ENCODE data around the gene MAP4K5. TPM values are rescaled to one million over a fixed set of nuclear protein-coding genes. Genes with fewer than 3 reads are reported as not detected.

MAP4K5 gene
- total RNA-seq, 1 donor from 2014 or later: 123 TPM

DNA sequence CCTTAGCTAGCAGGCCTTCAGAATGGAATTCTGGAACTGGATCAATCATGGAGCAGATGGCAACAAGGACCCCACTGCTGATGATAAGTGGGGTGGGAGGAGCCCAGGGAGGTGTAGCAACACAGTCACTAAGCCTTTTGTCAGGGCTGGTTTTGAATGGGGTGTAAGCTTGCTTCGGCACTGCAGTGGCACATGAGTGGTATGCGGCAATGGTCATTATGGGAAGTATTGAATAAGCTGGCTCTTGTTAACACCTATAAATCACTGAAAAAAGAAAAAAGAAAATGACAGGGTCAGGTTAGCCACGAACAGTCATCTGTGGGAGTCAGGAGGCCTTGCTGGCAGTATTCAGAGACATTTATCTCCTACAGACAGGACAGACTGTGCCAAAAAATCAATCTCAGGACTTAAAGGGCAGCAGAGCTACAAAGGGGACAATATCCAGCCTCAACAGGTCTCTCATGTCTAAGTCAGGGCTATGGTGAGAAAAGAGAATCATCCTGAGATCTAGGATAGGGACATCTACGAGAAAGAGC lies 154.8 kb downstream of the MAP4K5 start:
- H3K4me1 Mint-ChIP-seq (ENCODE audit: unreplicated experiment): peaks cover 6% of the 10 kb centered on the region

DNA sequence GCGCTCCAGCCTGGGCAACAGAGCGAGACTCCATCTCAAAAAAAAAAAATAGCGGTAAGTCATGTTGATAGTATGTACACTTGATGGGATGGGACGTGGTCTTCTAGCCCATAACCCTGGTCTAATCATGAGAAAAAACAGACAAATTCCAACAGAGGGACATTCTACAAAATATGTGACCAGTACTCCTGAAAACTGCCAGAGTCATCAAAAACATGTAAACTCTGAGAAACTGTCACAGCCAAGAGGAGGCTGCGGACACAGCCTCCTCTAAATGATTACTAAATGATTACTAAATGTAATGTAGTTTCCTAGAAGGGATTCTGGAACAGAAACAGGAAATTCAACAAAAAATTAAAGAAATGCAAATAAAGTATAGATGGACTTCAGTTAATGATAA lies 156.6 kb downstream of the MAP4K5 start:
- Mint-ChIP-seq H3K9me3 (ENCODE audit: unreplicated experiment) (no peaks in the 10 kb centered on the region), H3K27ac (ENCODE audit: unreplicated experiment) (no peak overlapping the region), H3K4me3 (ENCODE audit: unreplicated experiment) (no peak overlapping the region), H3K4me1 (ENCODE audit: unreplicated experiment) (peaks cover 6% of the 10 kb centered on the region), H3K27me3 (ENCODE audit: unreplicated experiment) (no peaks in the 10 kb centered on the region), H3K36me3 (ENCODE audit: unreplicated experiment) (peaks cover 6% of the 10 kb centered on the region)
- TF ChIP-seq, protein P1, sequence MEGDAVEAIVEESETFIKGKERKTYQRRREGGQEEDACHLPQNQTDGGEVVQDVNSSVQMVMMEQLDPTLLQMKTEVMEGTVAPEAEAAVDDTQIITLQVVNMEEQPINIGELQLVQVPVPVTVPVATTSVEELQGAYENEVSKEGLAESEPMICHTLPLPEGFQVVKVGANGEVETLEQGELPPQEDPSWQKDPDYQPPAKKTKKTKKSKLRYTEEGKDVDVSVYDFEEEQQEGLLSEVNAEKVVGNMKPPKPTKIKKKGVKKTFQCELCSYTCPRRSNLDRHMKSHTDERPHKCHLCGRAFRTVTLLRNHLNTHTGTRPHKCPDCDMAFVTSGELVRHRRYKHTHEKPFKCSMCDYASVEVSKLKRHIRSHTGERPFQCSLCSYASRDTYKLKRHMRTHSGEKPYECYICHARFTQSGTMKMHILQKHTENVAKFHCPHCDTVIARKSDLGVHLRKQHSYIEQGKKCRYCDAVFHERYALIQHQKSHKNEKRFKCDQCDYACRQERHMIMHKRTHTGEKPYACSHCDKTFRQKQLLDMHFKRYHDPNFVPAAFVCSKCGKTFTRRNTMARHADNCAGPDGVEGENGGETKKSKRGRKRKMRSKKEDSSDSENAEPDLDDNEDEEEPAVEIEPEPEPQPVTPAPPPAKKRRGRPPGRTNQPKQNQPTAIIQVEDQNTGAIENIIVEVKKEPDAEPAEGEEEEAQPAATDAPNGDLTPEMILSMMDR (IDR thresholded peaks at IDR 0.05): no peak
- DNase-seq (ENCODE audit: extremely low spot score, unreplicated experiment): no peak

More for the DNA sequence above, 154.8 kb downstream of the MAP4K5 start:
- no peak for DNase-seq (ENCODE audit: extremely low spot score, unreplicated experiment)
- H3K27ac Mint-ChIP-seq (ENCODE audit: unreplicated experiment): no peak overlapping the region
- peaks cover 6% of the 10 kb centered on the region for H3K36me3 Mint-ChIP-seq (ENCODE audit: unreplicated experiment)
- H3K4me3 Mint-ChIP-seq (ENCODE audit: unreplicated experiment): no peak overlapping the region
- no peaks in the 10 kb centered on the region for H3K9me3 Mint-ChIP-seq (ENCODE audit: unreplicated experiment)
- TF ChIP-seq, protein P1 (IDR thresholded peaks at IDR 0.05): no peak
- no peaks in the 10 kb centered on the region for H3K27me3 Mint-ChIP-seq (ENCODE audit: unreplicated experiment)

DNA sequence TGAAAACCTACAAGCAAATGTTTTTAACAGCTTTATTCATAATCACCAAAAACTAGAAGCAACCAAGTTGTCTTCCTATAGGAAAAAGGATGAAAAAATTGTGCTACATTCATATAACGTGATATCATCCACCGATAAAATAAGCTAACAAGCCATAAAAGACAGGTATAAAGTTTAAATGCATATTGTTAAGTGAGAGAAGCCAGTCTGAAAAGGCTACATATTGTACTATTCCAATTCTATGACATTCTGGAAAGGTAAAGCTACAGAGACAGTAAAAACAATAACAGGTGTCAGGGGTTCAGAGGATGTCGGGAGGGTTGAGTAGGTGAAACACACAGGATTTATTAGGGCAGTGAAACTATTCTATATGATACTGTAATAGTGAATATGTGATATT lies 158.4 kb downstream of the MAP4K5 start:
- Mint-ChIP-seq H3K4me3 (ENCODE audit: unreplicated experiment) (no peak overlapping the region), H3K9me3 (ENCODE audit: unreplicated experiment) (no peaks in the 10 kb centered on the region), H3K27ac (ENCODE audit: unreplicated experiment) (no peak overlapping the region), H3K36me3 (ENCODE audit: unreplicated experiment) (peaks cover under 1% of the 10 kb centered on the region), H3K4me1 (ENCODE audit: unreplicated experiment) (peaks cover 6% of the 10 kb centered on the region), H3K27me3 (ENCODE audit: unreplicated experiment) (no peaks in the 10 kb centered on the region)
- no peak for DNase-seq (ENCODE audit: extremely low spot score, unreplicated experiment)
- TF ChIP-seq, protein P1 (IDR thresholded peaks at IDR 0.05): no peak

DNA sequence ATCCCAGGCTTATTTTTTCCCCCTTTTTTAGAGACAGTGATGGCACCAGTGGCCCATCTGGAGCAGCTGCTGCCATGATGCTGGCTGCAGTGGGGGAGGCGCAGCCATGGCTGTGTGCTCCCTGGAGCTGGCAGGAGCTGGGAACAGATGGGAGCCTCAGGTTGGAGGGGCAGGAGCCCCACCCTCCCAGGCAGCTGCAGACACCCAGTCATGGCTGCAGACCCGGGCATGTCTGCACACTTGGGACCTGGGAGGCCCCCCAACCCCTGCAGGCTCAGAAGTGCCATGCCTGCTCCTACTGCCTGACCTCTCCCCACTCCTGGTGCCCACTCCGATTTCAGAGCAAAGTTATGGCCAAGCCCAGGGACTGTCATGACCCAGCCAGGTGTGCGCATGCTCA lies 160.8 kb downstream of the MAP4K5 start:
- Mint-ChIP-seq H3K27me3 (ENCODE audit: unreplicated experiment) (no peaks in the 10 kb centered on the region), H3K4me3 (ENCODE audit: unreplicated experiment) (no peak overlapping the region), H3K27ac (ENCODE audit: unreplicated experiment) (no peak overlapping the region), H3K9me3 (ENCODE audit: unreplicated experiment) (no peaks in the 10 kb centered on the region), H3K4me1 (ENCODE audit: unreplicated experiment) (peaks cover 6% of the 10 kb centered on the region), H3K36me3 (ENCODE audit: unreplicated experiment) (no peaks in the 10 kb centered on the region)
- TF ChIP-seq, protein P1 (IDR thresholded peaks at IDR 0.05): no peak
- DNase-seq (ENCODE audit: extremely low spot score, unreplicated experiment): no peak

Other genes starting within 250 kb of the MAP4K5 start
- 4.2 and 6.5 TPM in 2 replicates for gene L2HGDH, start 220.3 kb downstream of the MAP4K5 start, total RNA-seq
- 17.7 and 21.7 TPM in 2 replicates for gene DMAC2L, start 220.2 kb downstream of the MAP4K5 start, total RNA-seq
- gene CDKL1, start 135.7 kb downstream of the MAP4K5 start, total RNA-seq: 9.0 and 9.8 TPM in 2 replicates
- gene ATL1, start 27.6 kb upstream of the MAP4K5 start, total RNA-seq: 7.4 and 10.0 TPM in 2 replicates
- gene SAV1, start 135.7 kb upstream of the MAP4K5 start, total RNA-seq: 47.9 and 48.4 TPM in 2 replicates

All from osteocyte (in vitro differentiated cells).